Measurements from ENCODE around the gene FAM111A. TPM values are rescaled to one million over a fixed set of nuclear protein-coding genes. Genes with fewer than 3 reads are reported as not detected.

FAM111A gene
- polyA plus RNA-seq, 1 donor (not counting 4 experiments of a cell fraction or from before 2014, with no cell fraction given), result 21.0 TPM

- no peaks in the 10 kb centered on the region for H3K79me2 ChIP-seq (ENCODE audit: control insufficient read depth, insufficient read depth, low read length)
- no peaks in the 10 kb centered on the region for H3K9me3 ChIP-seq (ENCODE audit: control insufficient read depth, low read depth, low read length)
- dilution Hi-C loops (cut with MboI; ENCODE audit: extremely low pct_ligation_motif_present, low sequenced_read_pairs), result no loop called here
- H3K4me3 ChIP-seq (ENCODE audit: control insufficient read depth in 2 of 3, extremely low read depth in 1 of 3, insufficient read depth in 2 of 3, low read depth in 1 of 3, low read length in 3 of 3), result no peak overlapping the region
- H2AFZ ChIP-seq (ENCODE audit: control insufficient read depth, low read length), result no peak overlapping the region
- FAIRE-seq (no peak), DNase-seq (ENCODE audit: low read depth, low spot score) (no peak)
- no peak overlapping the region for H3K27ac ChIP-seq (ENCODE audit: control insufficient read depth, insufficient read depth, low read length)
- no peaks in the 10 kb centered on the region for H3K27me3 ChIP-seq (ENCODE audit: control insufficient read depth, extremely low read depth, insufficient read depth, low read length)
- H3K9ac ChIP-seq (ENCODE audit: control insufficient read depth, extremely low read depth, insufficient read depth, low read length), result no peak overlapping the region
- peaks cover 2% of the 10 kb centered on the region for H3K9me1 ChIP-seq (ENCODE audit: control insufficient read depth, extremely low read depth, insufficient read depth, low read length)
- peaks cover 0 to 5% of the 10 kb centered on the region in 2 experiments for H3K36me3 ChIP-seq (ENCODE audit: control insufficient read depth in 2 of 2, extremely low read depth in 1 of 2, insufficient read depth in 2 of 2, low read length in 2 of 2)
- H3K4me2 ChIP-seq (ENCODE audit: control insufficient read depth, extremely low read depth, insufficient read depth, low read depth, low read length), result no peak overlapping the region
- TF ChIP-seq EZH2 (IDR thresholded peaks at IDR 0.05; ENCODE audit: low read length), result no peak
- no peak for TF ChIP-seq CTCF (optimal IDR thresholded peaks at IDR 0.05 in 1 of 3, IDR thresholded peaks at IDR 0.05 in 1 of 3, conservative IDR thresholded peaks at IDR 0.05 in 1 of 3; ENCODE audit: extremely low read depth in 1 of 3, insufficient read depth in 2 of 3, low read length in 3 of 3)
- peaks cover 6% of the 10 kb centered on the region for H3K4me1 ChIP-seq (ENCODE audit: control insufficient read depth, extremely low read depth, insufficient read depth, low read length)
- H4K20me1 ChIP-seq (ENCODE audit: control insufficient read depth, extremely low read depth, insufficient read depth, low read length), result no peaks in the 10 kb centered on the region
Measured at GRCh38 chr11:59115553-59115952, 27.1 kb upstream of the FAM111A start.

GRCh38 chr11:59117774-59118173 lies 24.9 kb upstream of the FAM111A start:
- peaks cover 0 to 5% of the 10 kb centered on the region in 2 experiments for H3K36me3 ChIP-seq (ENCODE audit: control insufficient read depth in 2 of 2, extremely low read depth in 1 of 2, insufficient read depth in 2 of 2, low read length in 2 of 2)
- H2AFZ ChIP-seq (ENCODE audit: control insufficient read depth, low read length), result no peak overlapping the region
- peaks cover 2% of the 10 kb centered on the region for H3K9me1 ChIP-seq (ENCODE audit: control insufficient read depth, extremely low read depth, insufficient read depth, low read length)
- dilution Hi-C loops (cut with MboI; ENCODE audit: extremely low pct_ligation_motif_present, low sequenced_read_pairs), result no loop called here
- no peaks in the 10 kb centered on the region for H3K9me3 ChIP-seq (ENCODE audit: control insufficient read depth, low read depth, low read length)
- no peak for DNase-seq (ENCODE audit: low read depth, low spot score)
- no peaks in the 10 kb centered on the region for H4K20me1 ChIP-seq (ENCODE audit: control insufficient read depth, extremely low read depth, insufficient read depth, low read length)
- no peak for TF ChIP-seq EZH2 (IDR thresholded peaks at IDR 0.05; ENCODE audit: low read length)
- no peak for TF ChIP-seq CTCF (optimal IDR thresholded peaks at IDR 0.05 in 1 of 3, IDR thresholded peaks at IDR 0.05 in 1 of 3, conservative IDR thresholded peaks at IDR 0.05 in 1 of 3; ENCODE audit: extremely low read depth in 1 of 3, insufficient read depth in 2 of 3, low read length in 3 of 3)
- H3K79me2 ChIP-seq (ENCODE audit: control insufficient read depth, insufficient read depth, low read length), result no peaks in the 10 kb centered on the region
- no peak overlapping the region for H3K4me2 ChIP-seq (ENCODE audit: control insufficient read depth, extremely low read depth, insufficient read depth, low read depth, low read length)
- FAIRE-seq, result no peak
- no peak overlapping the region for H3K27ac ChIP-seq (ENCODE audit: control insufficient read depth, insufficient read depth, low read length)
- H3K9ac ChIP-seq (ENCODE audit: control insufficient read depth, extremely low read depth, insufficient read depth, low read length), result no peak overlapping the region
- H3K4me3 ChIP-seq (ENCODE audit: control insufficient read depth in 2 of 3, extremely low read depth in 1 of 3, insufficient read depth in 2 of 3, low read depth in 1 of 3, low read length in 3 of 3), result no peak overlapping the region
- H3K27me3 ChIP-seq (ENCODE audit: control insufficient read depth, extremely low read depth, insufficient read depth, low read length), result no peaks in the 10 kb centered on the region
- peaks cover 6% of the 10 kb centered on the region for H3K4me1 ChIP-seq (ENCODE audit: control insufficient read depth, extremely low read depth, insufficient read depth, low read length)
